ACC112 (cell line): ENCODE data around the gene GRIK5.

ENCODE experiments used
- H2AFZ ChIP-seq: fragments of 200-600 bp; sonication (generic); one replicate; pipeline ENCODE4 v1.6.0; 2017; ENCODE audit warnings: antibody characterized with exemption, low read length; ENCODE audit not compliant: unreplicated experiment
- H3K27ac ChIP-seq: fragments of 200-600 bp; sonication (generic); 2 replicates; pipeline ENCODE4 v1.5.1; 2014; ENCODE audit warnings: low read depth, mild to moderate bottlenecking, antibody characterized with exemption, low read length, moderate library complexity
- H3K27me3 ChIP-seq: fragments of 200-600 bp; sonication (generic); 2 replicates; pipeline ENCODE4 v1.6.1; 2014; ENCODE audit warnings: mild to moderate bottlenecking, antibody characterized with exemption, low read length, moderate library complexity, mixed read lengths; ENCODE audit not compliant: insufficient read depth
- H3K36me3 ChIP-seq: fragments of 200-600 bp; sonication (generic); 2 replicates; pipeline ENCODE4 v1.6.1; 2016; ENCODE audit warnings: mild to moderate bottlenecking, antibody characterized with exemption, low read length, moderate library complexity, mixed read lengths; ENCODE audit not compliant: insufficient read depth
- H3K4me1 ChIP-seq: fragments of 200-600 bp; sonication (generic); one replicate; pipeline ENCODE4 v1.6.1; 2016; ENCODE audit warnings: low read length, mixed read lengths; ENCODE audit not compliant: insufficient read depth, unreplicated experiment, control insufficient read depth
- H3K4me3 ChIP-seq: fragments of 200-600 bp; sonication (generic); 2 replicates; pipeline ENCODE4 v1.5.1; 2014; ENCODE audit warnings: mild to moderate bottlenecking, low read depth, low read length
- H3K79me2 ChIP-seq: fragments of 200-600 bp; sonication (generic); one replicate; pipeline ENCODE4 v1.6.0; 2016; ENCODE audit warnings: low read length; ENCODE audit not compliant: control insufficient read depth, unreplicated experiment, insufficient read depth

GRIK5 gene

GRCh38 chr19:41967054-41967783 is 102.8 kb downstream of the GRIK5 start:
- Histone ChIP-seq H3K4me3 (no peak overlapping the region), H3K27ac (no peak overlapping the region), H3K79me2 (no peaks in the 10 kb centered on the region), H2AFZ (no peak overlapping the region), H3K4me1 (no peaks in the 10 kb centered on the region), H3K27me3 (no peaks in the 10 kb centered on the region), H3K36me3 (no peaks in the 10 kb centered on the region)

- no peak overlapping the region for H2AFZ ChIP-seq
- no peak overlapping the region for H3K4me3 ChIP-seq
- no peaks in the 10 kb centered on the region for H3K4me1 ChIP-seq
- H3K79me2 ChIP-seq: no peaks in the 10 kb centered on the region
- H3K27me3 ChIP-seq: no peaks in the 10 kb centered on the region
- H3K27ac ChIP-seq: no peak overlapping the region
- H3K36me3 ChIP-seq: no peaks in the 10 kb centered on the region
These were observed 104.9 kb downstream of the GRIK5 start for GRCh38 chr19:41965106-41965505.

- no peaks in the 10 kb centered on the region for H3K79me2 ChIP-seq
- H3K36me3 ChIP-seq: no peaks in the 10 kb centered on the region
- no peak overlapping the region for H3K4me3 ChIP-seq
- peaks cover 7% of the 10 kb centered on the region for H3K4me1 ChIP-seq
- no peak overlapping the region for H2AFZ ChIP-seq
- no peak overlapping the region for H3K27ac ChIP-seq
- H3K27me3 ChIP-seq: no peaks in the 10 kb centered on the region
These were observed 109.0 kb downstream of the GRIK5 start for GRCh38 chr19:41960973-41961372.

- Histone ChIP-seq H2AFZ (no peak within 1 kb of the TSS), H3K79me2 (no peaks in the 10 kb centered on the region), H3K27ac (peak within 1 kb of the TSS; percentile 39)
These were observed 110.7 kb downstream of the GRIK5 start, which contains the start of gene RABAC1 for GRCh38 chr19:41959056-41960053. Gene RABAC1 (minus strand): TSS chr19:41959321. CDS start chr19:41959292, 29 bp downstream.

GRCh38 chr19:41958367-41959055 is 111.5 kb downstream of the GRIK5 start:
- Histone ChIP-seq H3K27me3 (no peaks in the 10 kb centered on the region), H3K4me3 (peak overlapping the region; percentile 88), H3K79me2 (no peaks in the 10 kb centered on the region), H3K27ac (peak overlapping the region; percentile 39), H3K4me1 (peaks cover 7% of the 10 kb centered on the region), H3K36me3 (no peaks in the 10 kb centered on the region), H2AFZ (no peak overlapping the region)

More at GRCh38 chr19:41959056-41960053, 110.7 kb downstream of the GRIK5 start, which contains the start of gene RABAC1:
- H3K4me1 ChIP-seq: peaks cover 7% of the 10 kb centered on the region
- no peaks in the 10 kb centered on the region for H3K27me3 ChIP-seq
- peak within 1 kb of the TSS; percentile 88 for H3K4me3 ChIP-seq
- H3K36me3 ChIP-seq: no peaks in the 10 kb centered on the region

- peak overlapping the region; percentile 88 for H3K4me3 ChIP-seq
- H3K79me2 ChIP-seq: no peaks in the 10 kb centered on the region
- no peaks in the 10 kb centered on the region for H3K36me3 ChIP-seq
- peaks cover 7% of the 10 kb centered on the region for H3K4me1 ChIP-seq
- no peak overlapping the region for H3K27ac ChIP-seq
- no peak overlapping the region for H2AFZ ChIP-seq
- no peaks in the 10 kb centered on the region for H3K27me3 ChIP-seq
These were observed 112.1 kb downstream of the GRIK5 start for GRCh38 chr19:41957838-41958366.

- Histone ChIP-seq H3K4me1 (peaks cover 7% of the 10 kb centered on the region), H3K36me3 (no peaks in the 10 kb centered on the region), H3K4me3 (peak overlapping the region; percentile 88), H3K79me2 (no peaks in the 10 kb centered on the region), H3K27ac (no peak overlapping the region), H3K27me3 (no peaks in the 10 kb centered on the region), H2AFZ (no peak overlapping the region)
These were observed 112.7 kb downstream of the GRIK5 start for GRCh38 chr19:41957161-41957837.

GRCh38 chr19:41956621-41957020 is 113.4 kb downstream of the GRIK5 start:
- no peak overlapping the region for H3K4me3 ChIP-seq
- H3K79me2 ChIP-seq: no peaks in the 10 kb centered on the region
- H2AFZ ChIP-seq: no peak overlapping the region
- no peaks in the 10 kb centered on the region for H3K36me3 ChIP-seq
- H3K27ac ChIP-seq: no peak overlapping the region
- no peaks in the 10 kb centered on the region for H3K27me3 ChIP-seq
- H3K4me1 ChIP-seq: peaks cover 7% of the 10 kb centered on the region

GRCh38 chr19:41955521-41955920 is 114.5 kb downstream of the GRIK5 start:
- Histone ChIP-seq H3K79me2 (no peaks in the 10 kb centered on the region), H3K4me1 (peaks cover 7% of the 10 kb centered on the region), H2AFZ (no peak overlapping the region), H3K27ac (no peak overlapping the region), H3K4me3 (no peak overlapping the region), H3K36me3 (no peaks in the 10 kb centered on the region), H3K27me3 (no peaks in the 10 kb centered on the region)
